Kidney glomerular epithelial cell (primary cell): ENCODE results near the gene MYRFL.
"Not testable (repeated sequence)": the region's sequence is repeated elsewhere in the genome, so short reads cannot be mapped to it uniquely, and the experiment has no call there.

ENCODE experiments used
- DNase-seq: peaks from one replicate; lab custom pipeline; 2025; lab: John Stamatoyannopoulos, UW

MYRFL gene

DNA sequence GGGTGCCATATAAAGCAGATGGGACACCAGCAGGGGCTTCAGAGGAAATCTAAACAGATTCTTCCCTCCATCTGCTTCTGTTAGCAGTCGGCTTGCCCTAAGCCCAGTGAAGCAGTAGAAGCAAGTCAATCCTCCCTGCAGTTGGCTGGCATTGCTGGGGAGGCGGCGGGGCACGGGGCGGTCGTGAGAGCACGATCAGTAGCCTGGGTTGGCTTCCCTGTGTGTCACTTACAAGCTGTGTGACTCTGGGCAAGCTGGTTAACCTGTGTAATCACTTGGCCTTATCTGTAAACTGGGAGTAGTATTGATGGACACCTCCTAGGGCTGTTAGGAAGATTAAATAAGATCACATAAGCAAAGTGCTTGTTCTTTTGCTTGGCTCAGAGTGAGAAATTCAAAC, 19.4 kb downstream of the MYRFL start:
- no peak for DNase-seq

DNA sequence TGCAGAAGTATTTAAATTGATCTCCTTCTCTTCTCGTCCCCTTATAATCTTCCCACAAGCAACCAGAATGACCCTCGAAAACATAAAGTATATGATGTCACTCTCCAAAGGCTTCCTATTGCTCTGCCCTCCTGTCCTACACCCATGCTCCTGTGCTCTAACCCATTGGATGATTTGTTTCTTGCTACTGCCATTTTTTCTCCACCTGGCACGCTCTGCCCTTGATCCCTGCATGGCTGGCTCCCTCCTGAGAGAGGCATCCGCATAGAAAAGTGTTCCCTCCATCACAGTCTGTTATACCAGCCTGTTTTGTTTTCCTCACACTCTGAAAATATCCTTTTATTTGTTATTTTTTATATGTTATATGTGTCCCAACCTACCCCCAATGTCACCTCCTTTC, 19.8 kb downstream of the MYRFL start:
- DNase-seq = no peak

DNA sequence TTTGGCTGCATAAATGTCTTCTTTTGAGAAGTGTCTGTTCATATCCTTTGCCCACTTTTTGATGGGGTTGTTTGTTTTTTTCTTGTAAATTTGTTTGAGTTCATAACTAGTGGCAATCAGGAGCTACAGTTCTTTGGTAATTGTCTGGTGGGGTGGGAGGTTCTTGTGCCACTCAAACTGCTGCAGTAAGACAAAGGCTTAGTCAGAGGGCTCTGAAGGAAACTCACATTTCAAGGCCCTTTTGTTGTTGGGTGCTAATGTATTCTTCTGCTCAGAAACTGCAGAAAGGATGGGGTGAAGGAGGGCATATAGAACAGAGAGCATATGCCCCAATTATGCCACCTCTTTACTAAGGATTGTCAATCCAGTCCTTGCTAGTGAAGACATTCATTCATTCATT, 21.9 kb downstream of the MYRFL start:
- DNase-seq = no peak

DNA sequence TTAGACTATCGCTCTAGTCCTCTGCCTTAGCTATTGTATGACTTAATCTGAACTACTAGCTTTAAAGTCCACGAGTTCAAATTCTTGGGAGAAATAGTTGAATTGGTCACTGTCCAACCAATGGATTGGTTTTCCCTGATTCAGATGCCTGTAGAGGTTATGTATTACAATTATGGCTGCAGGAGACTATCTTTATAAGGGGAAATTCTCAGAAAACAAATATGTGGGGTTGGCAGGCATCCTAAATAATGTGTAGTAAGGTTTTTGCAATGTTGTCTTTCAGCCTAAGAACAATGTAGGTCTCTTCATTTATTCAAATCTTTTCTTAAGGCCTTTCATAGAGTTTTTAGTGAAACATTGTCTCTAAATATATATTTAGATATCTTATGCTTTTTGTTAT, 26.9 kb downstream of the MYRFL start:
- DNase-seq = no peak

DNA sequence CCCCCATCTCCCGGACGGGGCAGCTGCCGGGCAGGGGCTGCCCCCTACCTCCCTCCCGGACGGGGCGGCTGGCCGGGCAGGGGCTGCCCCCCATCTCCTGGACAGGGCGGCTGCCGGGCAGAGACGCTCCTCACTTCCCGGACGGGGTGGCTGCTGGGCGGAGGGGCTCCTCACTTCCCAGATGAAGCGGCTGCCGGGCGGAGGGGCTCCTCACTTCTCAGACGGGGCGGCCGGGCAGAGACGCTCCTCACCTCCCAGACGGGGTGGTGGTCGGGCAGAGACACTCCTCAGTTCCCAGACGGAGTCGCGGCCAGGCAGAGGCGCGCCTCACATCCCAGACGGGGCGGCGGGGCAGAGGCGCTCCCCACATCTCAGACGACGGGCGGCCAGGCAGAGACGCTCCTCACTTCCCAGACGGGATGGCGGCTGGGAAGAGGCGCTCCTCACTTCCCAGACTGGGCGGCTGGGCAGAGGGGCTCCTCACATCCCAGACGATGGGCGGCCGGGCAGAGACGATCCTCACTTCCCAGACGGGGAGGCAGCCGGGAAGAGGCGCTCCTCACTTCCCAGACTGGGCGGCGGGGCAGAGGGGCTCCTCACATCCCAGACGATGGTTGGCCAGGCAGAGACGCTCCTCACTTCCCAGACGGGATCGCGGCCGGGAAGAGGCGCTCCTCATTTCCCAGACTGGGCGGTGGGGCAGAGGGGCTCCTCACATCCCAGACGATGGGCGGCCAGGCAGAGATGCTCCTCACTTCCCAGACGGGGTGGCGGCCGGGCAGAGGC, 28.3 kb downstream of the MYRFL start:
- not testable (repeated sequence) for DNase-seq

DNA sequence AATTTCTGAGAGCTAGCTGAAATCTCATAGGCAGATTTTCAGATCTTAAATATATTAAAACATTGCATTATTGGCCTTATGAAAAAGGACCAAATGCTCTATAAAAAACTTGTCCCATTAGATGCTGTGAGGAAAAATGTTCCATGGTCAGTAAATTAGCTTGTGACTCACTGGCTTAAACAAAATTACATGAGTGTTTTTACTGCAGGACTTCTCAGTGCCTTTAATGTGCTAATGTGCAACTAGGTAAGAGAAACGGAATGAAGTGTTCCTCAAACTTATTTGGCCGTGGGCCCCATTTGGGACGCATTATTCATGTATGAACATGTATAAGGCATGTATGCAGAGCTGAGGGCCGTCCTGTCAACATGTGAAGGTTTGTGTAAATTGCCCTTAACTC, 41.7 kb downstream of the MYRFL start:
- no peak for DNase-seq

DNA sequence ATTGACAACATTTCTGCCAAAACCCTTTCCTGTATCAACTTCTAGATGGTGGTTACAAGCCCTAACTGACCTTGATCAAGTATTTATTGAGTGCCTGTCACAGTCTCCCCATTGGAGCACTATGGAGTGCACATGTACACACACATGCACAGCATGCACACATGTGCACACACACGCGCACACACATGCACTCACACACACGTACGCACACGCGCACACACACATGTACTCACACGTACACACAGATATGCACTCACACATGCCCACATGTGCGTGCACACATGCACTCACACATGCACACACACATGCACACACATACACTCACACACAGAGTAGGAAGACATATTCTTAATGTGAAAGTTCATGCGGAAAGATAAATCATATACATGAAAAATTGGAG, 43.7 kb downstream of the MYRFL start:
- no peak for DNase-seq

DNA sequence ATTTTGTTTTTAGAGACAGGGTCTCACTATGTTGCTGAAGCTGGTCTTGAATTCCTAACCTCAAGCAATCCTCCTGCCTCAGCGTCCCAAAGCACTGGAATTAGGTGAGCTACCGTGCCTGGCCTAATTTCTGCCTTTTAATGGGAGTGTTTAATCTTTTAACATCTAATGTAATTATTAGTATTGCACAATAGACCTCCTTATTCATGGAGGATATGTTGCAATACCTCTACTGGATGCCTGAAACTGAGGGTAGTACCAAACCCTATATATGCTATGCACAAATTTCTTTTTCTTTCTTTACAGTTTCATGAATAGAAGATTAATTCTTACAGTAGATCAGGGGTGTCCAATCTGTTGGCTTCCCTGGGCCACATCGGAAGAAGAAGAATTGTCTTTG, 47.8 kb downstream of the MYRFL start:
- no peak for DNase-seq

DNA sequence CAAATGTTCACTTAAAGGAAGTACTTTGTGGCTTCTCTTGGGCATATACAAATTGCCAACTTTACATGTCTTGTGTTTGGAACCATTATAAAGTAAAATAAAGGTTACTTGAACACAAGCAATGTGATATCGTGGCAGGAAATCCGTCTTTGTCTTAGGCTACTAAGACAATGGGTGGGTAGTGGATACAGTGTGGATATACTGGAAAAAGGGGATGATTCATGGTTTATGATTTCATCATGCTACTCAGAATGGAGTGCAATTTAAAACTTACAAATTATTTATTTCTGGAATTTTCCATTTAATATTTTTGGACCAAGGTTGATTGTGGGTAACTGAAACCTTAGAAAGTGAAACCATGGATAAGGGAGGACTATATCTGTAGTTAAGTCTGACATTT, 48.4 kb downstream of the MYRFL start:
- DNase-seq = no peak

DNA sequence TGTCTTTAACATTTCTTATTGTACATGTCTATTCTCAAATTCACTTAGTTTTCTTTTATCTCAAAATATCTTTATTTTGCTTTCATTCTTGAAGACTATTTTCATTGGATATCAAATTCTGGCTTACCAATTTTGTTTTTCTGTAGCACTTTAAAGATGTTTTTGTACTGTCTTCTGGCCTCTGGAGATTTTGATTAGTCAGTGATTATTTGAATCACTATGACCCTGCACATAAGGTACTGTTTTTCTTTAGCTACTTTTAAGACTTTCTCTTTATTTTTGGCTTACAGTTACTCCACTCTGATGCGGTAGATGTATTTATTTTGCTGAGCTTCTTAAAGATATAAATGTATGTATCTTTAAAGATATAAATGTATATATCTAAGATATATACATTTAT, 49.6 kb downstream of the MYRFL start:
- DNase-seq = no peak

DNA sequence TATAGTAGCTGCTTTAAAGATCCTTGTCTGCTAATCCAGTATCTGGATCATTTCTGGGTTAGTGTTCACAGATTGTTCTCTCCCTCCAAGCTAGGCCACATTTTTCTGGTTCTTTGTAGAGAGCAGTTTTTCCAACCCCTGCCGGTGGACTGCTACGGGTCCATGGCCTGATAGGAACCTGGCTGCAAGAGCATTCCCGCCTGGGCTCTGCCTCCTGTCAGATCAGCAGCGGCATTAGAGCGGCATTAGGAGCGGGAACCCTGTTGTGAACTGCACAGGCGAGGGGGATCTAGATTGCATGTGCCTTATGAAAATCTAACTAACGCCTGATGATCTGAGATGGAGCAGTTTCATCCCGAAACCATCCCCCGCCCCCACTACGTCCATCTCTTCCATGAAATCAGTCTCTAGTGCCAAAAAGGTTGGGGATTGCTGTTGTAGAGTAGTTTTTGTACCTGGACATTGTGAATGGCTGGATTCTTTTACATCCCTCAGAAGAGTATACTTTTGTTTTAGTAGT, 50.4 kb downstream of the MYRFL start:
- DNase-seq = no peak

DNA sequence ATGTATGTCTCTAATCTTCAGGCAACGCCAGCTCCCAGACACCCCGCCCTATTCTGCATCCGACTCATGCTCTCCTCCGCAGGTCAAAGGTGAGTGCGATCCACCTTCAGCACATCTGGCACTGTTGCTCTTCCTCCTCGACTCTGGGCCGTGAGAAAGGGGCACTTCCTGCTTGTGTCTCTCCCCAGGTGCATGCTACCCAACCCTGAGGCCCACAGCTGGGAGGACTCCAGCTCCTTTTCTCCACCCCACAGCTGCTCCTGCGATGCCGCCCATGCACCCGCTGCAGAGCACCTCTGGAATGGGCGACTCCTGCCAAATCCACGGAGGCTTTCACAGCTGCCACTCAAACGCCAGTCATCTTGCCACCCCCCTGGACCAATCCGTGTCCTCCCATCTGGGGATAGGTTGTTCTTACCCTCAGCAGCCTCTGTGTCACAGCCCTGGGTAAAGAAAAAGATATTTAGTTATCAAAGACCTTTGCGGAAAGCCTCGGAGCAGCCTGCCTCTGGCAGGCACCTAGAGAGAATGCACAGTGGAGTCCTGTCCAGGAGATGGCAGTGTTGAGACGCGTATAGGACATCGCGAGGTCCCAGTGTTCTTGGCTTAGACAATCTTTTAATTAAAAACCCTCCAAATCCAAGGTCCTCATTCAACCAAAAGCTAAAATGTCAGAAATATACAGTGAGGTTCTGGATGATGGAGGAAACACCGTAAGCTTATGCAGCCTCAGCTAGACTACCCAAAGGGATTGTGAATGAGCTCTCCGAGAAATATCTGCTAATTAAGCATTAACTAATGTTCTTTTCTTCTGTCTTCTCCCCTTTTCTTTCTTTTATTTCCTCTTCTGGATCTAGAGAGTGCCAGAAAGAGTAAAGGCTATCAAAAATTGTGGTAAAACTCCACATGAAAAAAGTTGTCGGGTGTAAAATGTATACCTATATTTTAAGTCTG, 54.3 kb downstream of the MYRFL start:
- peak; percentile 83 for DNase-seq

DNA sequence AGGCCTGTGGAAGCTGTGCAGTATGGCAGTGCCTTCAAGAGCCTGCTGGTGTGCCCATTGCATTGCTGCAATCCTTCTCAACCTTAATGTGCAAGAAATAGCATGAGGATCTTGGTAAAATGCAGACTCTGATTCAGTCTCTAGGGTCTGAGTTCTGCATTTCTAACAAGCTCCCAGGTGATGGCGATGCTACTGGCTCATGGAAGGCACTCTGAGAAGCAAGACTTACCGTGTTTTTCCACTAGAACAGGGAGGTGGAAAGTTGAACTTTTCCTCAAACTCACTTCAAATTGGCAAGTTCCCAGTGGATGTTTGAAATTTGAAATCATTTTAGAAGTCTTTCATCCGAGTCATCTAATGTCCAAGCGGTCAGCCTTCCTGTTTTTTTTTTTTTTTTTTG, 55.5 kb downstream of the MYRFL start:
- no peak for DNase-seq

DNA sequence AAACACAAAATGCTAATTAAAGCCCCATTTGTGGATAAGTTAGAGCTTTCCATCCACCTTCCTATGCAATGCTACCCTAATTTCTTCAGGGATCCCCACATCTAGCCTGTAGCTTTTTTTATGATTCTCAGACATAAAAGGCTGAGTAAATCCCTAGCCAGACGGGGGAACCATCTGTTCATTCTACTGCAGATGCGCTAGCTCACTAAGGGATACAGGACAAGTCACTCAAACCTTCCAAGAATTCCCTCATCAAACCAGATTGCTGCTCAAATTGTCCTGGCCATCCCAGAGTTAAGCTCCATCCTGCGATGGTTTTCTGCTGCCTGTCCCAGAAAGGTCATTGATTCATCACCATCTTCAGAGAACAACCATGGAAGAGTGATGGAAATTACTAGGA, 56.7 kb downstream of the MYRFL start:
- DNase-seq = no peak

DNA sequence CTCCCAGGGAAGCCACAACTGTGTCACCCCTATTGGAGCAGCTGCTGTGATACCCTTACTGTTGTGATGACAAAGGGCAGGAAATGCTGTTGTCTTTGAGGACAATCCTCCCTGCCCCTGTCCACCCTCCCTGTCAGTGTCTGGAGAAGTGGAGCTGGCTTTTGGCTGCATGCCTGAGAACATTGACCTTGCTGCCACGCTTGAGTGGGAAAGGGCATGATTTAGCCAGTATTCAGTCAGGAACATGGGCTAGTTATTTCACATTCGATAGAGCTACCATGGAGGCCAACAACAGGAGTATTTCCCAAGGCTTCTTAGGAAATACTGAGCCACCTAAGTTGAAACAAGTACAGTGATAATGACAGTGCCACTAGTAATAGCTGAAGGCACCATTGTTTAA, 59.4 kb downstream of the MYRFL start:
- DNase-seq = peak; percentile 13

DNA sequence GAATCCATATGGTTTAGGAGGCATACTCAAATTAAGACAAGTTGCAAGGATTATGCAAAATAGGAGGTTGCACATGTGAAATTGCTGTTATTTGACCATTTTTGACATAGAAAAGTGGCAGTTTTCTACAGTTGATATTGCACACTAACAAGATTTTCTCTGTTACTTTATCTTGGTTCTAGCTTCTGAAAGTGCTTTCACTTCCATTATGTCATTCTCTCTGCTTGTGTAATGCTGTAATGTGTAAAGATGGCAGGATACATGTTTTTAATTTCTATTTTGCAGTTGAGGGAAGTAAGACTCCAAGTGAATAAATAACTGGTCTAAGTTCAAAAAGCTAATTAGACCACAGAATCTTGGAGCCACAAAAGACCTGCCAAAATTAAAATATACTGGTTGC, 60.6 kb downstream of the MYRFL start:
- no peak for DNase-seq

DNA sequence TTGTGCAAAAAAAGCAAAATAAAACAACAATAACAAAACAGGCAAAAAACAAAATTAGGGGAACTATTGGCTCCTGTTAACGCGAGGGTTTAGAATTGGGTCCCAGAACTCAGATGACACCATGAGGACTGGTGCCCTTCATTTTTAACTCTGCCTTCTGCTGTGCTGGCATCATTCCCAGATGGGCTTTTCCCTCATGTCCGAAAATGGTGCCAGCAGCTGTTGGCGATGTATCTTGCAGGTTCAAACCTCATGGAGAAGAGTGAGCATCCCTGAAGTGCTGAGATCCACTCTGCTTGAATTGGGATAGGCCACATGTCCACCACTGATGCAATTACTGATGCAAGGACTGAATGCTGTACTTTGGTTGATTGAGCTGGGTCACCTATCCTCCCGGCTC, 61.1 kb downstream of the MYRFL start:
- no peak for DNase-seq

DNA sequence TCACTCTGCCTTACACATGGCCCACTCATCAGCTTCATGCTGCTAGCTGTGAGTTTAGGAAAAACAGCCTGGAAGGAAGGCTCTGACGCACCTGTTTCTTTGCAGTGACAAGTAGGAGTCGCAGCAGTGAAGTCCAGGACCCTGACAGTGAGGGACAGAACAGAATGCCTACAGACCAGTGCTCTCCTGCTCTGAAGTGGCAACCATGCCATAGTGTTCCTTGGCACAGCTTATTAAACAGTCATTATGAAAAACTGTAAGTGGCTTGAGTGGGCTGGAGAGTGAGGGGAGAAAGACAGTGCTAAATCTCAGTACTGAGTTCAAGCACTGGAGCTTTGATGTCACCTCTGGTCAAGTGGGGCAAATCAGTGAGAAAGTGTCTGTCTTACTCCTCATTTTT, 61.7 kb downstream of the MYRFL start:
- no peak for DNase-seq

DNA sequence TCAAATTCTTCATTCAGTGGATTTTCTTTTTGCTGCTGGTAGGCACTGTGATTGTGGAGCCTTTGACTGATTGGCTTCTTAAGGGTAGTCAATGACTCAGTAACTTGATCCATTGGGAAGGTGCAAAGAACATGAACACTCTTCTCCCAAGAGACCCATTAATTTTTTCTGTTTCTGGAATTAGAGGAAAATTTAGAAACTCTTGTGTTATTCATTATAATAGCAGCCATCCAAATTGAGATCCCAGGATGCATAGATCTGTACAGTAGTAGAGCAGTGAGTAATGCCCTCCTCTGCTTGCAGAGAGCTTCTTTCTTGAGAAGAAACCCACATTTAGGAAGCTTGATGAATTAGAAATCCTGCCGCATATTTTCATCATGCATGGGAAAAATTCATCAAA, 63.9 kb downstream of the MYRFL start:
- no peak for DNase-seq

DNA sequence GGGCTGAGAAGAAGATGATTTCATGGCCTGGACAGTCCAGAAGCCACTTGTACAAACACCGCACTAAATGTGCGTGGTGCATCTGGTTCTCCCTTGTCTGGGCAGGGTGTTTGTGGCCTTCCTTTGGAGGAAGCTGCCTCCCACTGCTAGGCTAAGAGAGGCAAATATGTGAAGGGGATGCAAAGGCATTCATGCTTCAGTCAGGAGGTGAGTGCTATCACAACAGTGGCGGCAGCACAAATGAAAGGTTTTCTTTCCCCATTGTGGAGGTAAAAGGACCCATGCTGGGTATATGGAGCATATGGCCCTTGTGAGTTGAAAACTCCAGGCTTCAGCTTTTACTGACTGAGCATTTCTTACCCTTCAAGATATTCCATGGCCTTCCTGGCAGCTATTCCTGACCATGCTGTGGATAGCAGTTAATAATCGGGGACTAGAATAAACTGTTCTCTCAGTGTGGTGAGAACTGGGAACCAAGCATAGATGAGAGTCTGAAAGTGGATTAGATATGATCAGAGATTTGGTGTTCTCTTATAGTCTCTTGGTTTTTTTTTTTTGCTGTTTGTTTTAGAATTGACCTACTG, 69.9 kb downstream of the MYRFL start:
- no peak for DNase-seq

DNA sequence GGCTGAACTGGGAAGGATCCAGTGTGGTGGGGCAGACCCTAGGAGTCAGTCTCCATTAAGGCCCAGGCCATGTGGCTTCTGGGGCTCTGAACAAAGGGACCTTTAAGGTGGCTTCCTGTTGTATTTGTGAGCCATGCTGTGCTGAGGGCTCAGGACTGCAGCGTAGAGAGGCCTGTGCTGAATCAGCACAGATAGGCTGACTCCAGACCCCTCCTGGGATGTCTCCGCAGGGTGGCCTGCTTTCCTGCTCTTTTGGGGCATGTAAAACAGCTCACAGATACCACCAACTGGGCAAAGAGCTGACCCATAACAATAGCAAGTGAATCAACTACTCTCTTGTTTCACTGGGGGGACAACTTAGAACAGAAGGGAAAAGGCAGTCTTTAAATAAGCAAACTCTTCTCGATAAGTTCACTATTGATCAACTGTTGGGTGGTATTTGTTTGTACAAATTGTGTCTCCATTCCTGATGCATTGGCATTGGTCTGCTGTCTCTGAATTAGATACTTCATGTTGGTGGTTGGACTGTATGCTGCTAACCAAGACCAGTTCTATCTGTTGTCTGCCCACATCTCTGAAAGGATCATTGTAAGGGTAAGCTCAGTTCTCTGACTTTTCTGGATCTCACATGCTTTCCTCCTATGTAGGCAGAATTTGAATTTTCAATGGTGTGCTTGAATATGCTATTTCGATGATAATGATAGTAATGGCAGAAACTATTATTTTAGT, 71.8 kb downstream of the MYRFL start:
- DNase-seq = no peak

DNA sequence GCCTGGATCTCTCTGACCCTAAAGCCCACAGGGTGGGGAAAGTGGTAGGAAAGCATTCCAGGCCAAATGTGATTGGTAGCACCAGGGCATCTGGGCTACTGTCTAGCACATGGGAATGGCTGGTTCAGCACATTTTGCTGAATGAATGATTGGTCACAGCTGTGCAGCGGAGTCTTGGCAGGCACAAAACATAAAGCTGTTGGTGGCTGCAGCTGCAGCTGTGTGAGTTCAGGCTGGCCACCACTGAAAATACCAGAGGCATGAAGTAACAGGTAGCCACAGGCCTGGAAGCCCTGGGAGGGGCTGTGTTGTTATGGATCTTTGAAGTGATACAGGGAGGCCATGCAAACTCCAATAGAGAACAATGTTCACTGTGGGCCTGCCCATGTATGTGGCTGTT, 72.7 kb downstream of the MYRFL start:
- DNase-seq = peak; percentile 32
